GM18498 (cell line): Measurements from ENCODE around the gene SLC35E2B.
"Not testable (repeated sequence)": the region's sequence is repeated elsewhere in the genome, so short reads cannot be mapped to it uniquely, and the experiment has no call there.

Source experiments
- ATAC-seq: cut with Tn5 transposase; IDR thresholded peaks from one replicate; pipeline ENCODE4 v1.9.1; 2021; ENCODE audit warnings: mild to moderate bottlenecking, moderate library complexity; ENCODE audit not compliant: unreplicated experiment

The SLC35E2B gene

GRCh38 chr1:1704284-1704957 is 11.8 kb upstream of the SLC35E2B start:
- not testable (repeated sequence) for ATAC-seq

- no peak for ATAC-seq
Measured at GRCh38 chr1:1703796-1704195, 11.2 kb upstream of the SLC35E2B start.

- ATAC-seq = not testable (repeated sequence)
Measured at GRCh38 chr1:1702506-1702905, 9.9 kb upstream of the SLC35E2B start.

GRCh38 chr1:1700557-1700956 is 8.0 kb upstream of the SLC35E2B start:
- not testable (repeated sequence) for ATAC-seq

- not testable (repeated sequence) for ATAC-seq
Measured at GRCh38 chr1:1700067-1700466, 7.5 kb upstream of the SLC35E2B start.

- ATAC-seq = not testable (repeated sequence)
Measured at GRCh38 chr1:1699061-1699460, 6.5 kb upstream of the SLC35E2B start.

GRCh38 chr1:1697358-1698183 is 5.0 kb upstream of the SLC35E2B start:
- not testable (repeated sequence) for ATAC-seq

GRCh38 chr1:1696431-1697357 is 4.1 kb upstream of the SLC35E2B start:
- not testable (repeated sequence) for ATAC-seq

- peak; percentile 37 for ATAC-seq
Measured at GRCh38 chr1:1692324-1692713, 276 bp downstream of the SLC35E2B start.

- ATAC-seq = not testable (repeated sequence)
Measured at GRCh38 chr1:1691443-1691842, 1.2 kb downstream of the SLC35E2B start.

- ATAC-seq = not testable (repeated sequence)
Measured at GRCh38 chr1:1689526-1689925, 3.1 kb downstream of the SLC35E2B start.

- no peak for ATAC-seq
Measured at GRCh38 chr1:1687846-1688245, 4.7 kb downstream of the SLC35E2B start.

- no peak for ATAC-seq
Measured at GRCh38 chr1:1684031-1684681, 8.4 kb downstream of the SLC35E2B start.

- ATAC-seq = no peak
Measured at GRCh38 chr1:1683104-1683905, 9.3 kb downstream of the SLC35E2B start.

- no peak for ATAC-seq
Measured at GRCh38 chr1:1680912-1681273, 11.7 kb downstream of the SLC35E2B start.

GRCh38 chr1:1680031-1680911 is 12.3 kb downstream of the SLC35E2B start:
- ATAC-seq = no peak

- ATAC-seq = no peak
Measured at GRCh38 chr1:1678581-1679380, 13.8 kb downstream of the SLC35E2B start.
